IPS-18a (cell line): Measurements from ENCODE around the gene INSR.

ENCODE experiments used
- H3K27ac ChIP-seq: one replicate; pipeline ENCODE4 v1.5.1; 2013; ENCODE audit warnings: low read length
- H3K27me3 ChIP-seq: one replicate; pipeline ENCODE4 v1.6.1; 2013; ENCODE audit warnings: mild to moderate bottlenecking, low read length; ENCODE audit not compliant: control insufficient read depth, insufficient read depth
- H3K36me3 ChIP-seq: one replicate; pipeline ENCODE4 v1.6.1; 2013; ENCODE audit warnings: low read depth, low read length; ENCODE audit not compliant: control insufficient read depth
- H3K4me1 ChIP-seq: one replicate; pipeline ENCODE4 v1.6.1; 2013; ENCODE audit warnings: low read depth, low read length; ENCODE audit not compliant: control insufficient read depth
- H3K4me3 ChIP-seq: one replicate; pipeline ENCODE4 v1.5.1; 2013; ENCODE audit warnings: low read length
- H3K9ac ChIP-seq: one replicate; pipeline ENCODE4 v1.6.1; 2013; ENCODE audit warnings: mild to moderate bottlenecking, low read length, moderate library complexity
- H3K9me3 ChIP-seq: one replicate; pipeline ENCODE4 v1.6.1; 2013; ENCODE audit warnings: low read depth, low read length; ENCODE audit not compliant: control insufficient read depth

The INSR gene

DNA sequence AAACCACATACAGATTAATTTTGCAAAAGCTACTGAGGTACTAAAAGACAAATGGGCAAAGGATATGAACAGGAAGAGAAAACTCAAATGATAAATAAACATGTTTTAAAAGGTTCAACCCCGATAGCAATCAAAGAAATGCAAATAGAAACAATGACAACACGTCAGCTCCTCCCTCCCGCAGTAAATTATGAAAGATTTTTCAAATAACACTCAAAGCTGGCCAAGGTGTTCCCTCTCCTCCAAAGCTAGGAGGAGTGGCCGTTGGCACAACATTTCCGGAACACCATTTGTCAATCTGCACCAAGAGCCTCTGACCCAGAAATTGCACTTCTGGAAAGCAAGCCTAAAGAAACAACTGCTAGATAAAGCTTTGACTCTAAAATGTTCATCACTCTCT lies 28.3 kb downstream of the INSR start:
- no peak overlapping the region for H3K4me3 ChIP-seq
- peaks cover 11% of the 10 kb centered on the region for H3K36me3 ChIP-seq
- no peaks in the 10 kb centered on the region for H3K4me1 ChIP-seq
- no peak overlapping the region for H3K9ac ChIP-seq
- H3K9me3 ChIP-seq, result no peaks in the 10 kb centered on the region
- H3K27ac ChIP-seq, result no peak overlapping the region
- no peaks in the 10 kb centered on the region for H3K27me3 ChIP-seq

DNA sequence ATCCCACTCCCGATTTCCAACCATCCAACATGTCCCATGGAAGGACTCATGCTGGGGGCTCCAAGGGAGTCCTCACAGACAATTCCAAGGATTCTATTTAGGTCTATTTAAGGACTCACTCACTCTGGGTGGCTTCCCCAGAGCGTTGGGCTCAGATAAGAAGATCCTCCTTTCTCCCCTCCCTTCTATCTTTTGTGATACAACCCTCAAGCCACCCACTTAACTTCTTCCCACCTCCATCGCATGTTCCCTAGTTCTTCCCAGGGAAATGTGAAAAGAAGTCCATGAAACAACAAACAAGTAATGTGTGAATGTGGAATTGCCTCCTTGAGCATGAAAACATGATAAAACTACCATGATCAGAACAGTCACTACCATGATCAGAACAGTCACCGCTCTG lies 29.4 kb downstream of the INSR start:
- Histone ChIP-seq H3K9me3 (no peaks in the 10 kb centered on the region), H3K36me3 (peaks cover 11% of the 10 kb centered on the region), H3K4me1 (no peaks in the 10 kb centered on the region), H3K9ac (no peak overlapping the region), H3K27me3 (no peaks in the 10 kb centered on the region), H3K4me3 (no peak overlapping the region), H3K27ac (no peak overlapping the region)

DNA sequence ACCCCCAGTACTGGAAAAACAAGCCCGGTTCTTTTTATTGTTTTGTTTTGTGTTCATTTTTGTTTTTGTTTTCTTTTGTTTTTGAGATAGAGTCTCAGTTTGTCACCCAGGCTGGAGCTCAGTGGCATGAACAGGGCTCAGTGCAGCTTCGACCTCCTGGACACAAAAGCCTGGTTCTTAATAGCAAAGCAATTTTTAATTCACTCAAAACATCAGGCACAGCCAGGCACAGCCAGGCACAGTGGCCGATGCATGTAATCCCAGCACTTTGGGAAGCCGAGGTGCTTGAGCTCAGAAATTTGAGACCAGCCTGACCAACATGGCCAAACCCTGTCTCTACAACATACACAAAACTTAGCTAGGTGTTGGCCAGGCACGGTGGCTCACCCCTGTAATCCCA lies 30.7 kb downstream of the INSR start:
- H3K4me3 ChIP-seq, result no peak overlapping the region
- no peak overlapping the region for H3K27ac ChIP-seq
- H3K9ac ChIP-seq, result no peak overlapping the region

DNA sequence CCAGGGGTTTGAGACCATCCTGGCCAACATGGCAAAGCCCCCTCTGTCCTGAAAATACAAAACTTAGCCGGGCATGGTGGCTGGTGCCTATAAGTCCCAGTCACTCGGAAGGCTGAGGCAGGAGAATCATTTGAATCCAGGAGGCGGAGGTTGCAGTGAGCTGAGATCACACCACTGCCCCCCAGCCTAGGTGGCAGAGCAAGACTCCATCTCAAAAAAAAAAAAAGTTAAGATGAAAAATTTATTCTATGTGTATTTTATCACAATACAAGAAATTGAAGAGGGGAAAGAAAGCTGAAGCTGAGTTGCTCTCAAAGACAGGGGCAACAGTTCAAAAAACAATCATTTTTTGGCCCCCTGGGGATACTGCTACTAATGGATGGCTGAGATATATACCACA lies 31.1 kb downstream of the INSR start:
- no peak overlapping the region for H3K9ac ChIP-seq
- H3K27ac ChIP-seq, result no peak overlapping the region
- H3K36me3 ChIP-seq, result peaks cover 11% of the 10 kb centered on the region

More for the DNA sequence above, 30.7 kb downstream of the INSR start:
- peaks cover 11% of the 10 kb centered on the region for H3K36me3 ChIP-seq
- no peaks in the 10 kb centered on the region for H3K9me3 ChIP-seq
- no peaks in the 10 kb centered on the region for H3K4me1 ChIP-seq
- no peaks in the 10 kb centered on the region for H3K27me3 ChIP-seq

DNA sequence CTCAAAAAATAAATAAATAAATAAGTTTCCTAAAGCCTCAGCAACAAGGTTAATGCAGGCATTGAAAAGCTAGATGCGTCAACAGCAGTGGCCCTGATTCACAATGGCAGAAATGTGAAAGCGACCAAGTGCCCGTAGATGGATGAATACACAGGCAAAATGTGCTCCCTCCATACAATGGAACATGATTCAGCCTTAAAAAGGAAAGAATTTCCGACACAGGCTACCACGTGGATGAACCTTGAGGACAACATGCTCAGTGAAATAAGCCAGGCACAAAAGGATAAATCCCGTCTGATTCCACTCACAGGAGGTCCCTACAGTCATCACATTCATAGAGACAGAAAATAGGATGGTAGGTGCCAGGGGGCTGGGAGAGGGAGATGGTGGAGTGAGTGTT lies 31.7 kb downstream of the INSR start:
- H3K4me3 ChIP-seq, result no peak overlapping the region
- H3K27me3 ChIP-seq, result no peaks in the 10 kb centered on the region
- H3K27ac ChIP-seq, result no peak overlapping the region
- H3K36me3 ChIP-seq, result peaks cover 10% of the 10 kb centered on the region
- no peaks in the 10 kb centered on the region for H3K9me3 ChIP-seq
- no peak overlapping the region for H3K9ac ChIP-seq
- H3K4me1 ChIP-seq, result no peaks in the 10 kb centered on the region

More for the DNA sequence above, 31.1 kb downstream of the INSR start:
- H3K9me3 ChIP-seq, result no peaks in the 10 kb centered on the region
- H3K27me3 ChIP-seq, result no peaks in the 10 kb centered on the region
- no peak overlapping the region for H3K4me3 ChIP-seq
- H3K4me1 ChIP-seq, result no peaks in the 10 kb centered on the region

DNA sequence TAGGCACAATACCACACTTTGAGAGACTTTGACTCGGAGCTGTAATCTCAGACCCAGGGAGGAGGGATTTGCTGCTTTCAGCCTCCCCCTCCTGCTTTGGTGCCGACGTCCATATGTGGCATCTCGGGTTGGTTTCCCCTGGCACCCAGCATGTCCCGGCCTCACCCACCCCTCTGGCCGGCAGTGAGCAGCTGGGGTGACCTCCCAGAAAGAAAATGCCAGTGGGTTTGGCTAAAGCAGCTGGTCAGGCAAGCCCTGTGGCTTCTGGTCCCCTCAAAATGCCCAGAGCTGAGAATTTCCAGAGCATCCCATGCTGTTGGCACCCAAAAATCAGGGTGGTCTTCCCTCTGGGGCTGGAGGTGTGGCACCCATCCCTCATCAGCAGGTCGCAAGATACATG lies 34.1 kb downstream of the INSR start:
- no peak overlapping the region for H3K9ac ChIP-seq
- H3K27me3 ChIP-seq, result no peaks in the 10 kb centered on the region
- H3K9me3 ChIP-seq, result no peaks in the 10 kb centered on the region
- no peak overlapping the region for H3K27ac ChIP-seq
- no peaks in the 10 kb centered on the region for H3K36me3 ChIP-seq
- no peak overlapping the region for H3K4me3 ChIP-seq
- H3K4me1 ChIP-seq, result no peaks in the 10 kb centered on the region

DNA sequence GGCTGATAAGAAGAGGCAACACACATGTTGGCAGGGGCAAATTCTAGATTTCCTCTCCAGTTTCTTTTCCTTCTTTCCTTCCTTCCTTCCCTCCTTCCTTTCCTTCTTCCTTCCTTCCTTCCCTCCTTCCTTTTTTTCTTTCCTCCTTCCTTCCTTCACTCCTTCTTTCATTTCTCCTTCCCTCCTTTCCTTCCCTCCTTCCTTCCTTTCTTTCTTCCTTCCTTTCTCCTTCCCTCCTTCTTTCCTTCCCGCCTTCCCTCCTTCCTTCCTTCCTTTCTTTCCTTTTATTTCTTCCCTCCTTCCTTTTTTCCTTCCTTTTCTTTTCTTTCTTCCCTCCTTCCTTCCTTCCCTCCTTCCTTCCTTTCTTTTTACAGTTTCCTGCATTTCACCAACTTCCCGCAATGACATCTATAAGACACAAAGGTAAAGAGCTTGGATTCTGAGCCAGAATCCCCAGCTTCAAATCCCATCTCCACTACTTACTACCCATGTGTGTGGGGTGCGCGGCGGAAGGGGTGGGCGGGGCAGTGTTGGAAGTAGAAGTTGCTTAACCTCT lies 35.3 kb downstream of the INSR start:
- Histone ChIP-seq H3K9me3 (no peaks in the 10 kb centered on the region), H3K9ac (no peak overlapping the region), H3K27me3 (no peaks in the 10 kb centered on the region), H3K4me3 (no peak overlapping the region), H3K4me1 (no peaks in the 10 kb centered on the region), H3K36me3 (no peaks in the 10 kb centered on the region), H3K27ac (no peak overlapping the region)

DNA sequence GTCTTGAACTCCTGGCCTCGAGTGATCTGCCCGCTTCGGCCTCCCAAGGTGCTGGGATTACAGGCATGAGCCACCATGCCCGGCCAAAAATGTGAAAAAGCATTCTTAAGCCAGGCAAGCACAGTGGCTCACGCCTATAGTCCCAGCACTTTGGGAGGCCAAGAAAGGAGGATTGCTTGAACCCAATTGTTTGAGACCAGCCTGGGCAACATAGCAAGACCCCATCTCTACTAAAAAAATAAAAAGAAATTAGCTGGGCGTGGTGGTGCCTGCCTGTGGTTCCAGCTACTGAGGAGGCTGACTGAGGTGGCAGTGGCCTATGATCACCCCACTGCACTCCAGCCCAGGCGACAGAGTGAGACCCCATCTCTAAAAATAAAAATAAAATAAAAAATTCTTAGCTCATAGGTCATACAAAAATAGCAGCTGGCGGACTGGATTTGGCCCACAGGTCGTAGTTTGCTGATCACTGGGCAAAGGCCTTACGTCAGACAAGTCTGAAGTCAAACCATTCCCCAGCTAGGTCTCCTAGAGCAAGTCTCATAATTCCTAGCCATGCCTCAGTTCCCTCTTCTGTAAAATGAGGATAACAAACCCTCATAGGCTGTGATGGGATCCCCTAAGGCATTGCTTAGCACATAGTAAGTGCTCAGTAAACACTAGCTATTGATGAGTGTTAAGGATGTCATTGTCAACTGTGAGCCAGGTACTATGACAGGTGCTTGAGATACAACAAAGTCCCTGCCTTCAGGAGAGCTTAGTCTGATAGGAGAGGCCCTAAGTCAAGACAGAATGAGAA lies 36.0 kb downstream of the INSR start:
- no peak overlapping the region for H3K27ac ChIP-seq
- no peaks in the 10 kb centered on the region for H3K27me3 ChIP-seq
- no peaks in the 10 kb centered on the region for H3K9me3 ChIP-seq
- no peak overlapping the region for H3K4me3 ChIP-seq
- H3K4me1 ChIP-seq, result no peaks in the 10 kb centered on the region
- H3K9ac ChIP-seq, result no peak overlapping the region
- no peaks in the 10 kb centered on the region for H3K36me3 ChIP-seq

DNA sequence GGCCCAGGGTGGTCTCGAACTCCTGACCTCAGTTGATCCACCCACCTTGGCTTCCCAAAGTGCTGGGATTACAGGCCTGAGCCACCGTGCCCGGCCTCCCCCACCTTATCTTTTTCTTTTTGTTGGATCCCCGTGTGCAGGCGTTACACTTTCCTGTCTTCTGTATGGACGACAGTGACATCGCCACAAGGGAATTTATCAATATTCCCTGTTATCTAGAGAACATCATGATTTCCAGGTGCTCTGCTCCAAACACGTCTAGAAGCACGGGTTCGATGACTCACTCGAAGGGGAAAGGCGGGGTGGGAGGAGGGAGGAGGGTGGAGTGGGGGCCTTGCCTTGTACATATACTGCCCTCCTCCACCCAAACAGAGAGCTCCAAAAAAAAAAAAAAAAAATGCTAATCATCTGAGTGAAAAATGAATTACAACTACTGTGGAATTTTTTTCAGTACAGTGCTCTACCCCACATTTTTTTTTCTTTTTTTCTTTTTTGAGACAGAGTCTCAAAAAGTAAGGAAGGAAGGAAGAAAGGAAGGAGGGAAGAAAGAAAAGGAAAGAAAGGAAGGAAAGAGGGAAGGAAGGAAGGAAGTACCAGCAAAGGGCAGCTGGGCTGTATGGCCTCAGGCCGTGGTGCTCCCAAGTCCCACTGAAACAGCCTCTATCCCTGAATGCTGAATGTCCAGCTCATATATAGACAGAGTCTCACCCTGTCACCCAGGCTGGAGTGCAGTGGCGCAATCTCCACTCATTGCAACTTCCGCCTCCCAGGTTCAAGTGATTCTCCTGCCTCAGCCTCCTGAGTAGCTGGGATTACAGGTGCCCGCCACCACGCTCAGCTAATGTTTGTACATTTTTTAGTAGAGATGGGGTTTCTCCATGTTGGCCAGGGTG lies 36.8 kb downstream of the INSR start:
- no peaks in the 10 kb centered on the region for H3K9me3 ChIP-seq
- H3K4me1 ChIP-seq, result peaks cover 2% of the 10 kb centered on the region
- H3K27ac ChIP-seq, result no peak overlapping the region
- H3K36me3 ChIP-seq, result no peaks in the 10 kb centered on the region
- H3K27me3 ChIP-seq, result no peaks in the 10 kb centered on the region
- H3K4me3 ChIP-seq, result no peak overlapping the region
- no peak overlapping the region for H3K9ac ChIP-seq

DNA sequence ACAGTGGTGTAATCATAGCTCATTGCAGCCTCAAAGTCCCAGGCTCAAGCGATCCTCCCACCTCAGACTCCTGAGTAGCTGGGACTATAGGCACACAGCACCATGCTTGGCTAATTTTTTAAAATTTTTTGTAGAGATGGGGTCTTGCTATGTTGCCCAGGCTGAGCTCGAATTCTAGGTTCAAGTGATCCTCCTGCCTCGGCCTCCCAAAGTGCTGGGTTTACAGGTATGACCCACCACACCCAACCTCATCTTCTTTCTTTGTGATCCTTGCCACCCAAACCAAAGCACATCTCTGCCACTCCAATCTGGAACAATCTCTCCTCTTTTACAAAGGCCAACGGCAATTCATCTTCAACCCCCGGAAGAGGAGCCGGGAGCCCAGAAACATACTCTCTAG lies 38.6 kb downstream of the INSR start:
- Histone ChIP-seq H3K9ac (no peak overlapping the region), H3K27ac (no peak overlapping the region), H3K36me3 (no peaks in the 10 kb centered on the region), H3K4me3 (no peak overlapping the region), H3K9me3 (no peaks in the 10 kb centered on the region), H3K27me3 (no peaks in the 10 kb centered on the region), H3K4me1 (peaks cover 4% of the 10 kb centered on the region)

DNA sequence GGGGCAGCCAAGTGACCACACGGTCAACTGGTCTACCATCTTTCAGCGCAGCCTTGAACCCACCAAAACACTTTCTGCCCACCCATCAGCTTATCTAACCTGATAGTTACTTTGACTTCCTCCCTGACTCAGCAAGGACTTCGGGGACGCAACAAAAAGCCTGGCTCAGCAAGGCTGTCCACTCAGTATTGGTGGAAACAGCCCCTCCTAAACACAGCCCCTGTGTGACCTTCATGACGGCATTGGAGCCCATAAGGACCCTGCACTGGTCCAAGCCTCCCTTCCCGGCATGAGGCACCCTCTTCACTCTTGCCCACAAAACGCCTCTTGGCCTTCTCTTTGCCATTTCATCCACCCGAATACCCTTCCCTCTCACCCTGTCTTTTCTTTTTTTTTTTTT lies 39.1 kb downstream of the INSR start:
- H3K27ac ChIP-seq, result no peak overlapping the region
- no peaks in the 10 kb centered on the region for H3K27me3 ChIP-seq
- H3K9me3 ChIP-seq, result no peaks in the 10 kb centered on the region
- no peak overlapping the region for H3K4me3 ChIP-seq
- no peaks in the 10 kb centered on the region for H3K36me3 ChIP-seq
- H3K4me1 ChIP-seq, result peaks cover 4% of the 10 kb centered on the region
- H3K9ac ChIP-seq, result no peak overlapping the region
